ENCODE results near the gene SH2D3A.
A peak's percentile ranks its signal among the peaks of the same experiment; 100 is the strongest.
"Not testable (repeated sequence)": the region's sequence is repeated elsewhere in the genome, so short reads cannot be mapped to it uniquely, and the experiment has no call there.

SH2D3A gene

DNA sequence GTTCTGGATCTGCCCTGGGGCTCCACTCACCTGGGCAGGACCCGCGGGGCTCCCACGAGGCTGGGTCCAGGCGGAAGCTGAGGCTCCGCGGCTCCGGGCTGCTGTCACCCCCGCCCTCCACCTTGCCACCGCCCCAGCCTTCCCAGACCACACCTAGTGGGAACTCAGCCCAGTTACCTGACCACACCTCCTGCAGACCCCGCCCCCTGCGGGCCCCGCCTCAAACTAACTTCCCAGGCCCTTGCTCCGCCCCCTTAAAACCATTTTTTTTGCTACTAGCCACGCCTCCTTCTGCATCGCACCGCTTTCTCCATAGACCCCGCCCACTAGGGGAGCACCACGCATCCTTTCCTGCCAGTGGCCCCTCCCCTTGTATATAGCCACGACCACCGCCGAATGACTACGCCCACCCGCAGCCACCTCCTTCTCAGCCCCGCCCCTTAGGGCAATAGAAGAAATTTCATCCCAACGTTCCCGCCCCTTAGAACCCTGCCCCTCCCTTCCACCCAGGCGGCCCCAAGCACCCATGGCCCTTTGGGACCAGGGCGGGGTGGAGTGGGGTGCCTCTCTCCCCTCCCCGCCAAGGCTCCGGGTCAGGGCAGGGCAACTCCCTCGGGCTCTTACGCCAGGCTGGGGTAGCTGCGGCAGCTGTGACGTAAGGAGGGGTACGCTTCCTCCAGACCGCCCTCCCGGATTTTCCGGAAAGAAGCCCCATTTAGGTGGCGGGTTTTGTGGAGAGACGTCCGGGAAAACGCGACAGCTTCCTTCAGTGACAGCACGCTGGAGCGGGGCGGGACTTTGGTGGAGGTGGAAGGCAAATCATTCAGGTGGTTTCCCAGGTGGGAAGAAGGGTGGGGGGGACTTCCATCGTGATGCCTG lies at the start of gene SH2D3A:
SH2D3A (minus strand) TSS at position 79 of the 879 bp plus-strand sequence. CDS start 3,687 bp downstream, outside the sequence.
- peak; percentile 43 for DNase-seq (ENCODE audit: low read depth, low spot score)

GRCh38 chr19:6813659-6814058 lies 46.4 kb upstream of the SH2D3A start:
- DNase-seq (ENCODE audit: low read depth, low spot score) = no peak

DNA sequence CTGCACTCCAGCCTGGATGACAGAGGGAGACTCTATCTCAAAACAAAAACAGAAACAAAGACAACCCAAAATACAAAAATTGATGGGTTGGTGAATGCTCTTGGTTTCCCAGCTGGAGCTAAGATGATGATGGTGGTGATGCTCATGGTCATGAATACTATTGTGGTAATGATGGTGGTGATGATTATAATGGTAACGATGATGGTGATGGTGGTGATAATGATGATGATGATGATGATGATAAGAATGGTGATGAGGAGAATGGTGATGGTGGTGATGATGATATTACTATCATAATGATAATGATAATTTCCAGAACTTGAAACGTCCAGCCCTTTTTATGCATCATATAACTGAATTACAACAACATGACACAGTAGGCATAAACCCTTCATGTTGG lies 45.4 kb upstream of the SH2D3A start:
- DNase-seq (ENCODE audit: low read depth, low spot score) = no peak

- DNase-seq (ENCODE audit: low read depth, low spot score) = peak; percentile 52
Measured at GRCh38 chr19:6811906-6812305, 44.7 kb upstream of the SH2D3A start.

DNA sequence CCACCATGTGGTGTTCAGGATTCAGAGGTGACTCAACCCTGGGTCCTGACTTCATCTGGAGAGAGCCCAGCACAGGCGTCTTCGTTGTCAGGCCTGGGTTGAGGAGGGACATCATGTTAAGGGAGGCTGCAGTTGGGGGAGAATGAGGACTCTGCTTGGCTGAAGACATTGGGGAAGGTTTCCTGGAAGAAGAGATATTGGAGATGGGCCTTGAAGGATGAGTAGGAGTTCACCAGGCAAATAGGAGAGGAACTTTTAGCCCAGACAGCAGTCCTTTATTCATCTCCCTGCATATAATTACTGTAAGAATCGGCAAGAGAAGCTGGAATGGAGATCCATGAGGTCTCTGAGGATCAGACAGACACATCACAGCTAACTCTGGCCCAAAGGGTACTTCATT lies 44.1 kb upstream of the SH2D3A start:
- DNase-seq (ENCODE audit: low read depth, low spot score) = no peak

DNA sequence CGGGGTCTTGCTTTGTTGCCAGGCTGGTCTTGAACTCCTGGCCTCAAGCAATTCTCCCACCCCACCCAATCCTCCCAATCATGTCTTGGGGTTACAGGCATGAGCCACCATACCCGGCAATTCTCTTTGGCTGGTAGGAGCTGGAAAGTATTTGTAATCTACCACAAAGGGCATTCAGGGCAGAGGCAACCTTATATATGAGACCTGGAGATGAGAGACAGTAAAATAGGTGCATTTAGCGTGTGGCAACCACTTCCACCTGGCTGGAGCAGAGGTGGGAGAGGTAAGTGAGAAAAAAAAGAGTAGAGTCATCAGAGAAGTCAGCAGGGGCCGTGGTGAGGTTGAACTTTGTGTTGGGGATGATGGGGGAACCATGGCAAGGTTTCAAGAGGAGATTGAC lies 42.0 kb upstream of the SH2D3A start:
- no peak for DNase-seq (ENCODE audit: low read depth, low spot score)

GRCh38 chr19:6808494-6808893 lies 41.3 kb upstream of the SH2D3A start:
- DNase-seq (ENCODE audit: low read depth, low spot score) = no peak

GRCh38 chr19:6807291-6807690 lies 40.1 kb upstream of the SH2D3A start:
- DNase-seq (ENCODE audit: low read depth, low spot score) = no peak

DNA sequence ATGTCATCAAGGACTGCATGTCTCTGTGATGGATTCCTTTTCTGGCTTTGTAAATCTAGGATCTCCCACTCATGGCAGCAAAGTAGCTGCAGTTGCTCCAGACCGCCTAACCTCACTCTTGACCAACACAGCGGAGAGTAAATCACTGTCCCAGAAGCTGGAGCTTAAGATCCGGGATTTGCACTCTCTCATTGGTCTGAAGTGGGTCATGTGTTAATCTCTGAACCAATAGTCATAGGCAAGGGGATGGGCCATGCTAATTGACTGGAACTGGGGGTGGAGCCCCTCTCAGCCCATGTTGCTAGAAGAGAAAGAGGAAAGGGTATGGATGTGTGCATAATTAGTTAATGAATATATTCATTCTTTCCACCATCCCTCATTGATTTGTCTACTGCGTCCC lies 39.3 kb upstream of the SH2D3A start:
- DNase-seq (ENCODE audit: low read depth, low spot score) = no peak

DNA sequence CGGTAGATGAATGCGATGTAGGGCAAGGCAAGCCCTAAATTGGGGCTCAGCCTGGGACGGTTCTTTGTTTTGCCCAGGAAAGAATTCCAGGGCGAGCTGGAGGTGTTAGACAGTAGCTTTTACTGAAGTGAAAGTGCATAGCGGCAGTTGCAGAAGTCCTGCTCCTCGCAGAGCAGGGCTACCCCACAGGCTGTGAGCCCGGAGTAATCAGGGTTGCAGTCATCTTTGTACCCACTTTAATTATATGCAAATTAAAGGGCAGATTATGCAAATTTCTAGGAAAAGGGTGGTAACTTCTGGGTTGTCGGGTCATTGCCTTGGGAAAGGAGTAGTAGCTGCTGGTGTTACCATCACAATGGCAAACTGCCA lies 35.8 kb upstream of the SH2D3A start:
- DNase-seq (ENCODE audit: low read depth, low spot score) = no peak

DNA sequence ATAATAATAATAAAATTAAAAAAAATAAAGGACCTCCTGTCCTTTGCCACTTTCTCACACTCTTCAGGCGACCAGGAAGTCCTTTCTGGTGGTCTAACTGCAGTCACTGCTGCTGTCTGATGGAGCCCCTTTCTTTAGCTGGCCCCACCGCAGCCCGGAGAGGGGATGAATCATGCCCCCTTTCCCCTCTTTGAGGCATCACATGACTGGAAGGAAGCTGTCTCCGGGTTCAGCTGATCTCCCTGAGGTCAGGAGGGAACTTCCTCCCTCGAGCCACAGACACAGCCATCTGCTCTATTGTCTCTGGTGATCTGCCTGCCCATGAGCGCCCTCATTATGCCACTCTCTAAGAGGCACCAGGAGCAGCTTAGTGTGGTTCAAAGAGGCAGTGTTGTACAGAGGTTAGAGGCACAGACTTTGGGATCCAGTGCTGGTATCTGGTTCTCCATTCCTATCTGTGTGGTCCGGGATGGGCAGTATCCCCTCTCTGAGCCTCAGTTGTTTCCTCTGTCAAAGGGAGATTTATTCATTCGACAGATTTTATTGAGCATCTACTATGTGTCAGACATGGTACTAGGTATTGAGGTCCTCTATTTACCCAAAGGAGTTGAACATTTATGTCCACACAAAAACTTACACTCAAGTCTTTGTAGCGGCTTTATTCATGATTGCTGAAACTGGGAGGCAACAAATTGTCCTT lies 35.3 kb upstream of the SH2D3A start:
- no peak for DNase-seq (ENCODE audit: low read depth, low spot score)

DNA sequence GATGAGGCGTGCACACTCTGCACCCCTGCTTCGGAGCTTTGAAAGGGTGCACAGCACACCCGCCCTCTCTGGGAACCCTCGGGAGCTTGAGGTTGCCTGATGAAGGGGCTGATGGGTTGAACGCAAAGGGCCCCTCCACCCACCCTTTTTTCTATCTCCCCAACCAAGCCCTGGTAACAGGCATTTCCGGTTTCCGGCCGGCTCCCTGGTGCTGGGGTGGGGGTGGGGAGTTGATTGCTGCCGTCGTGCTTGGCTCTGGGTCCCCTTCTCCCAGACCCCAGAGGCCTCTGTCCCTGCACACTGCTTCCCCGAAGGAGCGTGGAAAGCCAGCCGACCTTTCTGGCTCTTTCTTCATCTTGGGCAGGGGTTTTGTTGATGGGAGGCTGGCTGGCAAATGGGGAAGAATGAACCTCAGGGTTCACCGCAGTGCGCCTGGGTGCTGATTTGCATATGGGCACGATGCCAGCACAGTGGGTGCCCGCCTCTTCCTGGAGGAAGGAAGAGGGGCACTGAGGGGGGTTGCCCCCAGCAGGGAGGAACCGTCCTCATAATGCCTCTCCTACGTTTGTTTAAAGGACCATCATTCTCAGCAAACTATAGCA lies 34.4 kb upstream of the SH2D3A start:
- peak; percentile 13 for DNase-seq (ENCODE audit: low read depth, low spot score)

DNA sequence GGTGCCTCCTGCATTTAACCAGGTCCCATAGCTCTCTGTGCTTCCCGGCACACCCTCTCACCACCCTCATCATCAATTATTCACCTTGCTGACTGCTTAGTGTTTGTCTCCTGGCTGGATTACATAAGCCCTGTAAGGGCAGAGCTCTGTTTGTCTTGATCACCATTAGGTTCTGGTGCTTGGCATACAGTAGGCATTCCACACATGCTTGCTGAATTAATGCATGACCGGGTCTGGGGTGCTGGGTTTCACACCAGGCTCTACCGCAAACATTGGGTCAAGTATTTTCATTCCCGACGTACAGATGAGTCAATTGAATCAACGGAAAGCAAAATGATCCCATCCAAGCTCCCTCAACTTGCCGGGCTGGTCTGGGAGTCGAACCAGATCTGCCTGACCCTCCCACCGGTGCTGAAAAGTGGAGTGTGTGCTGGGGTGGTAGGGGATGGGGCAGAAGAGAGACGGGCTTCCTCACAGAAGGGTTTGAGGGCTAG lies 33.8 kb upstream of the SH2D3A start:
- DNase-seq (ENCODE audit: low read depth, low spot score) = peak; percentile 46

DNA sequence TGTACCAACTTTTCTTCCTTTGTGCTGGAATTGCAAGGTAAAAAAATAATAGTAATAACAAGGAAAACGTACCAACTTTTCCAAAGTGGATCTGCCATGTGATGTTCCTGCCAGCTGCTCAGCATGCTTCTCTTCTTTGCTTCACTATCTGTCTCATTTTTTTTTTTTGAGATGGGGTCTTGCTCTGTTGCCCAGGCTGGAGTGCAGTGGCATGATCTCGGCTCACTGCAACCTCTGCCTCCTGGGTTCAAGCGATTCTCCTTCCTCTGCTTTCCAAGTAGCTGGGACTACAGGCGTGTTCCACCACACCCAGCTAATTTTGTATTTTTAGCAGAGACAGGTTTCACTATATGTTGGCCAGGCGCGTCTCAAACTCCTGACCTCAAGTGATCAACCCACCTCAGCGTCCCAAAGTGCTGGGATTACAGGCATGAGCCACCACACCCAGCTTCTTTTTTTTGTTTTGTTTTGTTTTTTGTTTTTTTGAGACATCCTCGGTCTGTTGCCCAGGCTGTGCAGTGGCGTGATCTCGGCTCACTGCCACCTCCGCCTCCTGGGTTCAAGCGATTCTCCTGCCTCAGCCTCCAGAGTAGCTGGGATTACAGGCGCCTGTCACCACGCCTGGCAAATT lies 33.0 kb upstream of the SH2D3A start:
- not testable (repeated sequence) for DNase-seq (ENCODE audit: low read depth, low spot score)

GRCh38 chr19:6797646-6798045 lies 30.4 kb upstream of the SH2D3A start:
- DNase-seq (ENCODE audit: low read depth, low spot score) = no peak

GRCh38 chr19:6796278-6796677 lies 29.0 kb upstream of the SH2D3A start:
- no peak for DNase-seq (ENCODE audit: low read depth, low spot score)

DNA sequence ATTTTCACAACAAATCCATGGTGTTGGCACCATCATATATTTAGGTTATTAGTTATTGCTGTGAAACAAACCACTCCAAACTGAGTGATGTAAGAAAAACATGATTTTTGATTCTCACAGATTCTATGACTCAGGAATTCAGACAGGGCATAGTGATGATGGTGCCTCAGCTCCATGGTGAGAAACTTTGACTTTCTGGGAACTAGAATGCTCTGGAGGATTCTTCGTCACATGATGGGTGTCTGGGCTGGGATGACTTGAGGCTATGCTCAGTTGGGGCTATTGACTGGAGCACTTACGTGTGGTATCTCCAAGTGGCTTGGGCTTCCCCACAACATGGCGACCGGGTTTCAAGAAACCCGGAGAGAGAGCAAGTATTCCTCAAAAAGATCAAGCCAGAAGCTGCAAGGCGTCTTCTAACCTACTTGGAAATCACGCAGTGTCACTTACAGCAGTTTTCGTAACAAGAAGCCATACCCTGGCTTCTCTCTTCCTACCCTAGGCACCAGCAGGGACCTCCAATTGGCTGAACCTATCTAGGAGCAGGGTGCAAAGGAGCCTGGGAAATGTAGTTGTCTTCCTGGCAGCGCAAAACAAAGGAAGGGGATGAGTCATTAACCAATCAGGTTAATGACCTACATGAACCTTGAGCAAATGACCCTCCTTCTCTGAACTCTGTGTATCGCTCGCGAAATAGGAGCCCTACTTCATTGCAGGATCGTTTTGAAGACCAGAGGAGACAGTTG lies 27.6 kb upstream of the SH2D3A start:
- DNase-seq (ENCODE audit: low read depth, low spot score) = no peak

DNA sequence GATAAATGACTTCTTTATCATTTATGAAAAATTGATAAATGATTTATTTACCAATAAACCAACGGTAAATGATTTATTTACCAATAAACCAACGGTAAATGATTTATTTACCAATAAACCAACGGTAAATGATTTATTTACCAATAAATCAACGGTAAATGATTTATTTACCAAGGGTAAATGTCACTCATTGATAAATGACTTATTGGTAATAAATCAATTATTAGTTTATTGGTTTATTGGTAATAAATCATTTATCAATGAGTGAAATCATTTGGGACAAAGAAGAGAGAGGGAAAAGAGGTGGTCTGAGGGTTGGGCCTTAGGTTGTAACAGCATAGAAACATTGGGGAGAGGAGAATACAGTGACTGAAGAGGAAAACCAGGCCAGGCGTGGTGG lies 26.7 kb upstream of the SH2D3A start:
- DNase-seq (ENCODE audit: low read depth, low spot score) = no peak

- no peak for DNase-seq (ENCODE audit: low read depth, low spot score)
Measured at GRCh38 chr19:6793411-6793810, 26.2 kb upstream of the SH2D3A start.

GRCh38 chr19:6791237-6791636 lies 24.0 kb upstream of the SH2D3A start:
- no peak for DNase-seq (ENCODE audit: low read depth, low spot score)
